Kidney epithelial cell (primary cell): ENCODE results near the gene XXYLT1. TPM values are rescaled to one million over a fixed set of nuclear protein-coding genes. Genes with fewer than 3 reads are reported as not detected.

ENCODE experiments used
- DNase-seq: peaks from one replicate; pipeline ENCODE4 v3.0.0-alpha.2; 2010; ENCODE audit warnings: low read depth
- H3K27me3 ChIP-seq: 2 replicates; pipeline ENCODE4 v1.6.0; 2011; ENCODE audit warnings: low read length; ENCODE audit not compliant: control insufficient read depth, insufficient read depth
- H3K36me3 ChIP-seq: 2 replicates; pipeline ENCODE4 v1.5.1; 2011; ENCODE audit warnings: low read length; ENCODE audit not compliant: control insufficient read depth, insufficient read depth
- H3K4me3 ChIP-seq: 2 replicates; pipeline ENCODE4 v1.5.1; 2011; ENCODE audit warnings: low read depth, mild to moderate bottlenecking, control low read depth, low read length
- total RNA-seq: library from RNA; depleted of rRNA; stranded (reverse); fragments of >200 nt; gene quantifications from 2 replicates; pipeline ENCODE4 v1.2.3, GENCODE V29; 2015
- TF ChIP-seq, protein P1 (sequence below): IDR thresholded peaks from 2 replicates; pipeline ENCODE4 v1.5.1; 2011; ENCODE audit warnings: mild to moderate bottlenecking, moderate library complexity, low read length, control low read depth, inconsistent platforms; ENCODE audit not compliant: insufficient read depth, poor library complexity, severe bottlenecking

XXYLT1 gene
- total RNA-seq, 1 donor from 2014 or later = 18.7 TPM

DNA sequence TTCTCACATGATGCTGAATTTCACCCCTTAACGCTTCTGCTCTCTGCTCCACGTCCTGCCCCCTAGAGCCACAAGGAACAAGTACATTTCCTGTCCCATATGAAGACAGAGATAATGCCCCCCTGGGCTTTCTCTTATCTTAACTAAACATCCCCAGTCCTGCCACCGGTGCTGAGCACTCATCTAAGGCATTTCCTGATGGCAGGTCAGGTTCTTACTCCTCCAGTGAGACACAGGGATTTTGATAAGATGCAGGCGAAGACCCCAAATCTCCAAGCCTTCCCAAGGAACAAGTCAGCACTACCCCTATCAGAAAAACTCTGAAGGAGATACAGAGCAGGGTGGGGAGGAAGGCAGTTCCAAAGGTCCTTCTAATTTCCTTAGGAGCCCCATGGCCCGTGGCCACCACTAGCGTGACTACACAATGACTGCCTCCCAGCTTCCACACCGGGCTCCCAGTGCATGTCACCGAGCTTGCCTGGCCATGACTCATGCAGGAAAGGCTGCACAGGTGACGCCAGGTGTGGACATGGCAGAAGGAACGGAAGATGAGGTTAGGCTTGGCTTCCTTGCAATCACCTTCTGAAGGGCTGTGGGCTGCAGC lies 152.9 kb downstream of the XXYLT1 start:
- no peaks in the 10 kb centered on the region for H3K36me3 ChIP-seq
- H3K4me3 ChIP-seq = no peak overlapping the region
- TF ChIP-seq, protein P1, sequence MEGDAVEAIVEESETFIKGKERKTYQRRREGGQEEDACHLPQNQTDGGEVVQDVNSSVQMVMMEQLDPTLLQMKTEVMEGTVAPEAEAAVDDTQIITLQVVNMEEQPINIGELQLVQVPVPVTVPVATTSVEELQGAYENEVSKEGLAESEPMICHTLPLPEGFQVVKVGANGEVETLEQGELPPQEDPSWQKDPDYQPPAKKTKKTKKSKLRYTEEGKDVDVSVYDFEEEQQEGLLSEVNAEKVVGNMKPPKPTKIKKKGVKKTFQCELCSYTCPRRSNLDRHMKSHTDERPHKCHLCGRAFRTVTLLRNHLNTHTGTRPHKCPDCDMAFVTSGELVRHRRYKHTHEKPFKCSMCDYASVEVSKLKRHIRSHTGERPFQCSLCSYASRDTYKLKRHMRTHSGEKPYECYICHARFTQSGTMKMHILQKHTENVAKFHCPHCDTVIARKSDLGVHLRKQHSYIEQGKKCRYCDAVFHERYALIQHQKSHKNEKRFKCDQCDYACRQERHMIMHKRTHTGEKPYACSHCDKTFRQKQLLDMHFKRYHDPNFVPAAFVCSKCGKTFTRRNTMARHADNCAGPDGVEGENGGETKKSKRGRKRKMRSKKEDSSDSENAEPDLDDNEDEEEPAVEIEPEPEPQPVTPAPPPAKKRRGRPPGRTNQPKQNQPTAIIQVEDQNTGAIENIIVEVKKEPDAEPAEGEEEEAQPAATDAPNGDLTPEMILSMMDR = no peak
- no peaks in the 10 kb centered on the region for H3K27me3 ChIP-seq
- DNase-seq = no peak

- no peak overlapping the region for H3K4me3 ChIP-seq
- H3K27me3 ChIP-seq = no peaks in the 10 kb centered on the region
- TF ChIP-seq, protein P1 = no peak
- H3K36me3 ChIP-seq = no peaks in the 10 kb centered on the region
- no peak for DNase-seq
Measured at GRCh38 chr3:195116407-195117185, 154.4 kb downstream of the XXYLT1 start.

GRCh38 chr3:195115600-195116406 lies 155.2 kb downstream of the XXYLT1 start:
- no peak overlapping the region for H3K4me3 ChIP-seq
- DNase-seq = no peak
- H3K36me3 ChIP-seq = no peaks in the 10 kb centered on the region
- no peaks in the 10 kb centered on the region for H3K27me3 ChIP-seq
- TF ChIP-seq, protein P1 = no peak

DNA sequence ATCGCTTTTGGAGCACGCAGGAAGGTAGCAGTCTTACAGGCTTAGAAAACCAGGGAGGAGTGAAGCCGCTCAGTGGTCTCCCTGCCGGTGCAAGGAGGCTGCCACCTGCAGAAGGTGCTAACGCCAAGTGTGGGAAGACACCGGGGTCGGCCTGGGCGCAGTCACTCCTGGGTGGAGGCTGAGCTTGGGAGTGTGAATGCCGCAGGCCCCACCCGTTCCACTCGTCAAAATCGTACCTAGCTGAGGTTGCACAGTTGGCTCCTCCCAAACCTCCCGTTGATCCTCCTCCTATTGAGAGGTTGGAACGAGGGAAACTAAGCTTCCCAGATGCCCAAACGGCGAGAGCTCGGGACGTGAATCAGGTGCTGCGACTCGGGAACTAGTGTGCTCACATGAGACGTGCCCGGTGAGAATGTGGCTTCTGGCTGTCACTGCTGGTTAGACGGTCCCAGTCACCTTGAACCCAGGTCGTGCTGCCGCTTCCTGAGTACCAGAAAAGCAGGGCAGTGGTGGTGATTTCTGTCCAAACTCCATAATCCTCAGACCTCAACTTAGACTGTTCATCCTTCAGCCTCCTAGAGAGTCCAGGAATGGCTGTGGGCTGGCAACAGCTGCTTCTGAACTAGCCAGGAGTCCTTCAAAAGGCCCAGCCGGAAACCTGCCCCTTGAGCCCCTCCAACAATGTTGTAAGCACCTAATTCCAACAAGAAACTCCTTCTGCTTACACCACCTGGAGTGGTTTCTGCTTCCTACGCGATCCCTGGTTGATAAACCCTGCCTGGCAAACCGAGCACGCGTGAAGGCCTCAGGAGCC lies 156.0 kb downstream of the XXYLT1 start:
- no peak for DNase-seq
- no peak overlapping the region for H3K4me3 ChIP-seq

More for the DNA sequence above, 156.0 kb downstream of the XXYLT1 start:
- TF ChIP-seq, protein P1 = no peak
- no peaks in the 10 kb centered on the region for H3K36me3 ChIP-seq
- no peaks in the 10 kb centered on the region for H3K27me3 ChIP-seq
